ENCODE measurements around the gene XPC. TPM values are rescaled to one million over a fixed set of nuclear protein-coding genes. Genes with fewer than 3 reads are reported as not detected.

XPC gene
- polyA plus RNA-seq, 1 donor, result 35.4 TPM

DNA sequence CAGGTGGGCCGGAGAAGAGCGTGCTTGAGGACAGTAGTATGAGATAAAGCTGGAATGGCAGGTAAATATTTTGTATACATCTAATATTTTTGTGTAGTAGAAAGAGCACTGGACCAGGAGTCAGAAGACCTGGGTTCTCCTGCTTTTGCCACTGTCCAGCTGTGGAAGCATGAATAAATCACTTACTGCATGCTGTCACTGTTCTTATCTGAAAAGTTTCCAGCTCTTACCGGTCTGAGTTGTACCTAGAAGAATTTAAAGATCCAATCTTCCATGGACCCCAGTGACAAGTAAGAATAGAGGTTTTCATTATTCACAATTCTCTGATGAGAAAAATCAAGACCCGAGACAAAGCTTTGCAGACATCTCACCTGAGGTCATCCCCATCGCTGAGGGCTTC is 5.9 kb downstream of the XPC start:
- DNase-seq, result no peak
- Histone ChIP-seq H3K27ac (ENCODE audit: low read length) (no peak overlapping the region), H3K4me1 (ENCODE audit: control insufficient read depth, insufficient read depth, low read length) (peaks cover 6% of the 10 kb centered on the region), H3K27me3 (ENCODE audit: control insufficient read depth, insufficient read depth, low read length) (no peaks in the 10 kb centered on the region), H3K36me3 (ENCODE audit: control insufficient read depth, insufficient read depth, low read length) (peaks cover 52% of the 10 kb centered on the region), H3K4me3 (ENCODE audit: low read length) (no peak overlapping the region), H3K9me3 (ENCODE audit: control insufficient read depth, low read depth, low read length) (no peaks in the 10 kb centered on the region)
- WGBS (ENCODE audit: insufficient coverage, low lambda C conversion rate), result 100% methylated on average over 4 of the region's 5 CpGs

DNA sequence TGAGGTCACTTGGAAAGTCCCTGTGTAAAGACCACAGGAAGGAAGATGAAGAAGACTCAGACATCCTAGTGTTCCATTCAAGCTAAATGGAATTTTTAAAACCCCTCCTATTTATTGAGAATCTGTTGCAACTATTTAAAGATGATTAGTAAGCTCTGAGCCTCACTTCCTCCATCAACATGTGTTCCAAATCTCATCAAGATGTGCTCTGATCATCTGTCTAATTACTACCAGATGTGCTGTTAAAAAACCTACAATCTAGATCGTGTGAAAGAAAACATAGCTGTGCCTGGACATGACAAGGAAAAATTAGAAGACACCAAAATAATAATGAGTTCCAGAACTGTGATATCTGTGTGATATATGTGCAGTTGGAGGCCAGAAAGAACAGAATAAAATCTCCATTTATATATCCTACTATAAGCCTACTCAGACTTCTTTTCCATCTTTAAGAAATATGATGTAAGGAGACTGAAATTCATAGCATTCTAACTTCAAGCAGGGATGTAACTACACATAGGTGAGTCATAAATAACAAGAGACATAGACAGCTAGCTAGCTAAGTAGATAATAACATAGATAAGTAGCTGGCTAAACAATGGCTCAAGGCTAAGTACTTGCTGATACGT is 7.8 kb downstream of the XPC start:
- 80% methylated on average over 1 of the region's 2 CpGs for WGBS (ENCODE audit: insufficient coverage, low lambda C conversion rate)
- H3K4me1 ChIP-seq (ENCODE audit: control insufficient read depth, insufficient read depth, low read length), result no peaks in the 10 kb centered on the region
- H3K27me3 ChIP-seq (ENCODE audit: control insufficient read depth, insufficient read depth, low read length), result no peaks in the 10 kb centered on the region
- H3K9me3 ChIP-seq (ENCODE audit: control insufficient read depth, low read depth, low read length), result no peaks in the 10 kb centered on the region
- H3K4me3 ChIP-seq (ENCODE audit: low read length), result no peak overlapping the region
- H3K27ac ChIP-seq (ENCODE audit: low read length), result no peak overlapping the region
- H3K36me3 ChIP-seq (ENCODE audit: control insufficient read depth, insufficient read depth, low read length), result peaks cover 69% of the 10 kb centered on the region
- DNase-seq, result no peak

DNA sequence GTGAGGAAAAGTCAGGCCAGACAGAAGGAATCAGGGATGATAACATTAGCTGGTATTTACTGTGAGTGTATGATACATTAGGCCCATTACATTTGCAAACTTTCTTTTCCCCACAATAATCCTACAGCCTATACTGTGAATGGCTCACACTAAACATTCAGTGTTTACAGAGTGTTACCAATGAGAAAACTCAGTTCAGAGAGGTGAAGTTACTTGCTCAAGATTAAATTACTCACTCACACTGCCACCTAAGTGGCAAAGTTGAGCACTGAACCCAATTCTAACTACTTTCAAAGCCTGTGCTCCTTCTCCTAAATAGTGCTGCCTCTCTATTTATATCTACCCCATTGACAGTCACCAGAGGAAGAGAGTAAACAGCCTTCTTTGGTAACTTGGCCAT is 8.5 kb downstream of the XPC start:
- H3K36me3 ChIP-seq (ENCODE audit: control insufficient read depth, insufficient read depth, low read length), result peaks cover 77% of the 10 kb centered on the region
- H3K4me1 ChIP-seq (ENCODE audit: control insufficient read depth, insufficient read depth, low read length), result no peaks in the 10 kb centered on the region

DNA sequence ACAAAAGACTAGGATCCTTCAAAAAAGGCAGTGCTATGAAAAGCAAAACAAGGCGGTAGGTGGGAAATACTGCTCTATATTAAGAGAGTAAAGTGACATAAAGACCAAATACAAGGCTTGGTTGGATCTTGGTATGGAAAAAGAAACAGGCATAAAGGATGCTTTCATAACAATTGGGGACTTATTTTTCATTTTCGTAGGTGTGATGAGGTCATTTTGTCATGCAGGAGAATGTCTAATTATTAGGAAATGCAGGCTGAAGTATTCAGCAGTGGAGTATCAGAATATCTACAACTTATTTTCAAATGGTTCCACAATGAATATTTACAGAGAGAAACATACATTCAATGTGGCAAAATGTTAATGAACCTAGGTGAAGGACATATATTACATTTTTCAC is 9.0 kb downstream of the XPC start:
- Histone ChIP-seq H3K27ac (ENCODE audit: low read length) (no peak overlapping the region), H3K9me3 (ENCODE audit: control insufficient read depth, low read depth, low read length) (no peaks in the 10 kb centered on the region), H3K4me1 (ENCODE audit: control insufficient read depth, insufficient read depth, low read length) (no peaks in the 10 kb centered on the region), H3K36me3 (ENCODE audit: control insufficient read depth, insufficient read depth, low read length) (peaks cover 81% of the 10 kb centered on the region), H3K4me3 (ENCODE audit: low read length) (no peak overlapping the region), H3K27me3 (ENCODE audit: control insufficient read depth, insufficient read depth, low read length) (no peaks in the 10 kb centered on the region)
- DNase-seq, result no peak
- 100% methylated on average over 1 of the region's 2 CpGs for WGBS (ENCODE audit: insufficient coverage, low lambda C conversion rate)

More for the DNA sequence above, 8.5 kb downstream of the XPC start:
- Histone ChIP-seq H3K4me3 (ENCODE audit: low read length) (no peak overlapping the region), H3K9me3 (ENCODE audit: control insufficient read depth, low read depth, low read length) (no peaks in the 10 kb centered on the region), H3K27me3 (ENCODE audit: control insufficient read depth, insufficient read depth, low read length) (no peaks in the 10 kb centered on the region), H3K27ac (ENCODE audit: low read length) (no peak overlapping the region)
- DNase-seq, result no peak

DNA sequence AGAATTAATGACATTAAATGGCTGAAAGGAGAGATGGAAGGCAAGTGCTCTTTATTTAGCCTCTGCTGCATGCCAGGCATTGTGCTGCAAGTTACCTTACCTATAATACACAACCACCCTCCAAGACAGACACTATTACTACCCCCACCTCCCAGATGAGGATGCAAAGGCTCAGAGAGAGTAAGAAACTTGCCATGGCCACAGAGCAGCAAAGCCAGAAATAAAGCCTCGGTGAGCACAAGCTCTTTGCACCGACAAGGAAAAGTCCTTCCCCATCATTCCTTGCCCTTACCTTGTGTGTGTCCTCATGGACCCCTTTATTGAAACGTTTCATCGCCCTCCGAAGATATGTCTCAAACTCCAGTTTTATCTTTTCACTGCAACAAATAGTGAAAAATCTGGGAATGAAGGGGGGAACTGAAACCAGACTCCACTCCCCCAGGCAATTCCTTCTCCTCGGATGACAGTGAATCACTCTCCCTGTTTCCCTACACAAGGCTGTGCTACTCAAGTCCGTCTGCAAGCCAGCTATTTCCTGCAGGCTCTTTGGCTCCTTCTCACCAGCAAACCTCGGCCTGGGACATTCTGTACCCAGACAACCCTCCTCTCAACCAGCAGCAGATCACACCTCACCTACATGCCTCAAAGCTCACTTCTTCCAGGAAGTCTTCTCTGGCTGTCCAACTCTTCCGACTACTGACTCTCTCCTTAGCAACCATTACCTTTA is 11.4 kb downstream of the XPC start:
- Histone ChIP-seq H3K4me1 (ENCODE audit: control insufficient read depth, insufficient read depth, low read length) (no peaks in the 10 kb centered on the region), H3K4me3 (ENCODE audit: low read length) (no peak overlapping the region), H3K27ac (ENCODE audit: low read length) (no peak overlapping the region), H3K9me3 (ENCODE audit: control insufficient read depth, low read depth, low read length) (no peaks in the 10 kb centered on the region), H3K36me3 (ENCODE audit: control insufficient read depth, insufficient read depth, low read length) (peaks cover 95% of the 10 kb centered on the region), H3K27me3 (ENCODE audit: control insufficient read depth, insufficient read depth, low read length) (no peaks in the 10 kb centered on the region)
- DNase-seq, result no peak
- WGBS (ENCODE audit: insufficient coverage, low lambda C conversion rate), result 90% methylated on average over 2 of the region's 9 CpGs

DNA sequence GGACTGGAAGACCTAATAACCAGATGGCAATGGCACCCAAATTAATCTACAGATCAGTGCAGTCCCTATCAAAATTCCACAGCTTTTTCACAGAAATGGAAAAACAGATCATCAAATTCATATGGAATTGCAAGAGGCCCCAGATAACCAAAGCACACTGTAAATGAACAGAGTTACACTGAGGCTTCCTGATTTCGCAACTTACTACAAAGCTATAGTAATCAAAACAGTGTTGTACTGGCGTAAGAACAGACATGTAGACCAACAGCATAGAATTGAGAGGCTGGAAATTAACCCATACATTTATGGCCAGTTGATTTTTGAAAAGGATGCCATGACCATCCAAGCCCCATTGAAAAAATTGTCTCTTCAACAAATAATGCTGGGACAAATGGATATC is 16.2 kb downstream of the XPC start:
- no CpG with 5 or more reads among the region's 2 CpGs for WGBS (ENCODE audit: insufficient coverage, low lambda C conversion rate)
- peaks cover 94% of the 10 kb centered on the region for H3K36me3 ChIP-seq (ENCODE audit: control insufficient read depth, insufficient read depth, low read length)

DNA sequence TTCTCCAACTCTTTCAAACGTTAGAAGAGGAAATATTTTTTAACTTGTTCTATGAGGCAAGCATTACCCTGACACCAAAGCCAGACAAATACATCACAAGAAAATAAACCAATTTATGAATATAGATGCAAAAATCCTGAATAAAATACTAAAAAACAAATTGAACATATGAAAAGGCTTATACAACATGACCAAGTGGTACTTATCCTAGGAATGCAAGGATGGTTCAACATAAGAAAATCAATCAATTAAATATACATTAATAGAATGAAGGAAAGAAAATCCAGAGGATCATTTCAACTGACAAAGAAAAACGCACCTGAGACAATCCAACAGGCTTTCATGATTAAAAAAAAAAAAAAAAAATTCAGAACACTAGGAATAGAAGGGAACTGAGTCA is 17.1 kb downstream of the XPC start:
- H3K4me3 ChIP-seq (ENCODE audit: low read length), result no peak overlapping the region
- WGBS (ENCODE audit: insufficient coverage, low lambda C conversion rate), result 100% methylated on average over 1 of the region's 2 CpGs
- no peaks in the 10 kb centered on the region for H3K27me3 ChIP-seq (ENCODE audit: control insufficient read depth, insufficient read depth, low read length)
- no peak overlapping the region for H3K27ac ChIP-seq (ENCODE audit: low read length)
- H3K4me1 ChIP-seq (ENCODE audit: control insufficient read depth, insufficient read depth, low read length), result no peaks in the 10 kb centered on the region
- DNase-seq, result no peak
- peaks cover 12% of the 10 kb centered on the region for H3K9me3 ChIP-seq (ENCODE audit: control insufficient read depth, low read depth, low read length)
- peaks cover 95% of the 10 kb centered on the region for H3K36me3 ChIP-seq (ENCODE audit: control insufficient read depth, insufficient read depth, low read length)

More for the DNA sequence above, 16.2 kb downstream of the XPC start:
- H3K9me3 ChIP-seq (ENCODE audit: control insufficient read depth, low read depth, low read length), result peaks cover 12% of the 10 kb centered on the region
- H3K27ac ChIP-seq (ENCODE audit: low read length), result no peak overlapping the region
- H3K27me3 ChIP-seq (ENCODE audit: control insufficient read depth, insufficient read depth, low read length), result no peaks in the 10 kb centered on the region
- no peak overlapping the region for H3K4me3 ChIP-seq (ENCODE audit: low read length)
- no peak for DNase-seq
- H3K4me1 ChIP-seq (ENCODE audit: control insufficient read depth, insufficient read depth, low read length), result no peaks in the 10 kb centered on the region

DNA sequence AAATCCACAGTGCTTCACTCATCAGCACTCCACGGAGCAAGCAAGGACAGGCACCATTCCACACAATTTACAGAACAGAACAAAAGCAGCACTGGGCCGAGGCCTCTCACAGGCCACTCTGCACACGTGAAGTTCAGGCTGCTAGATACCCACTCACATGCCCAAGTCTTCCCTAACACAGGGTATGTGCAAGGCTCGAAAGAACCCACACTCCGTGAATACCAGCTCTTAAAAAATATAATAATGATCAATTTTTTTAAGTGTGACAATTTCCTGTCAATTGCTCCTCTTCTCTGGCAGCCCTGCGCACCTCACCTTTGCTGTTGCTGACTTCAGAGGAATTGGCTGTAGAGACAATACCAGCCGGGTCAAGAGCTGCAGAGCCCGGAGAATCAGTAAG is 19.0 kb downstream of the XPC start:
- peaks cover 85% of the 10 kb centered on the region for H3K36me3 ChIP-seq (ENCODE audit: control insufficient read depth, insufficient read depth, low read length)
- WGBS (ENCODE audit: insufficient coverage, low lambda C conversion rate), result no CpG with 5 or more reads among the region's 8 CpGs
- no peak overlapping the region for H3K27ac ChIP-seq (ENCODE audit: low read length)
- no peak for DNase-seq
- H3K4me3 ChIP-seq (ENCODE audit: low read length), result no peak overlapping the region
- H3K4me1 ChIP-seq (ENCODE audit: control insufficient read depth, insufficient read depth, low read length), result no peaks in the 10 kb centered on the region
- peaks cover 12% of the 10 kb centered on the region for H3K9me3 ChIP-seq (ENCODE audit: control insufficient read depth, low read depth, low read length)
- H3K27me3 ChIP-seq (ENCODE audit: control insufficient read depth, insufficient read depth, low read length), result no peaks in the 10 kb centered on the region

DNA sequence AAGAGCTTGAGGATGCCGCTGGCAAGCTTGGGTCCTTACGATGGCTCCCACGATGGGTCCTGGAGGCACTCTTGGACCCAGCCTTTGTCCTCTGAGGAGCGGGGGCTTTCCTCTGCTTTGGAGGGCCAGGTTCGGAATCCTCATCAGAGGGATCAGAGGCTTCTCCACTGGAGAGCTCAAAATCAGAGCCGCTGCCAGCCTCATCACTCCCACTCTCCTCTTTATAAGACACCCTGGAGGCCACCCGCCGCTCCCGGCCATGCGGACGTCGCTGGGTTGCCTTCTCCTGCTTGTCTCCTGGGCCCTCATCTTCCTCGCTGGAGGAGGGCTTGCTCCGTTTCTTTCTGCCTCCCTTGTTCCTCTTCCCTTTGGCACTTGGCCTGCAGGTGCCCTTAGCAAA is 20.0 kb downstream of the XPC start:
- Histone ChIP-seq H3K4me3 (ENCODE audit: low read length) (no peak overlapping the region), H3K27ac (ENCODE audit: low read length) (no peak overlapping the region), H3K27me3 (ENCODE audit: control insufficient read depth, insufficient read depth, low read length) (no peaks in the 10 kb centered on the region), H3K4me1 (ENCODE audit: control insufficient read depth, insufficient read depth, low read length) (no peaks in the 10 kb centered on the region), H3K9me3 (ENCODE audit: control insufficient read depth, low read depth, low read length) (peaks cover 12% of the 10 kb centered on the region), H3K36me3 (ENCODE audit: control insufficient read depth, insufficient read depth, low read length) (peaks cover 86% of the 10 kb centered on the region)
- DNase-seq, result no peak
- WGBS (ENCODE audit: insufficient coverage, low lambda C conversion rate), result 100% methylated on average over 2 of the region's 14 CpGs

DNA sequence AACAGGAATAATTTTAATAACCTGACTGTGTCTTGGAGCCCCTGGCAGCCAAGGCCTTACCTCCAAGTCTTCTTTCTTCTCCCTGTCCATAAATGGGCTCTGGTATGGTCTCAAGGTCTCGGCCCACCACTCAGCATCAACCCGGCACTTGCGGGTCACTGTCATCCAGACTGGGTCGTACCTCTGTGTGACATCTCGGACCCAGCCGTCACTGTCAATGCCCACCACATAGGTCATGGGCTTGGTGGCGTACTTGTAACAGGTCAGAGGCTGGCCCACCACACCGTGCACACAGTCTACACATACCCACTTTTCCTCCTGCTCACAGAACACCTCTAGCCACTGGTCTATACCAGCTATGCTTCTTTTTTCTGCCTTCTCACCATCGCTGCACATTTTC is 20.4 kb downstream of the XPC start:
- H3K27me3 ChIP-seq (ENCODE audit: control insufficient read depth, insufficient read depth, low read length), result no peaks in the 10 kb centered on the region
- no peak overlapping the region for H3K27ac ChIP-seq (ENCODE audit: low read length)
- H3K36me3 ChIP-seq (ENCODE audit: control insufficient read depth, insufficient read depth, low read length), result peaks cover 86% of the 10 kb centered on the region
- no peak for DNase-seq
- 86% methylated on average over 1 of the region's 9 CpGs for WGBS (ENCODE audit: insufficient coverage, low lambda C conversion rate)
- H3K9me3 ChIP-seq (ENCODE audit: control insufficient read depth, low read depth, low read length), result peaks cover 12% of the 10 kb centered on the region
- no peak overlapping the region for H3K4me3 ChIP-seq (ENCODE audit: low read length)
- peaks cover 4% of the 10 kb centered on the region for H3K4me1 ChIP-seq (ENCODE audit: control insufficient read depth, insufficient read depth, low read length)

Data from large intestine (tissue), 3 donors.